ENCODE data around the gene FASN.

DNA sequence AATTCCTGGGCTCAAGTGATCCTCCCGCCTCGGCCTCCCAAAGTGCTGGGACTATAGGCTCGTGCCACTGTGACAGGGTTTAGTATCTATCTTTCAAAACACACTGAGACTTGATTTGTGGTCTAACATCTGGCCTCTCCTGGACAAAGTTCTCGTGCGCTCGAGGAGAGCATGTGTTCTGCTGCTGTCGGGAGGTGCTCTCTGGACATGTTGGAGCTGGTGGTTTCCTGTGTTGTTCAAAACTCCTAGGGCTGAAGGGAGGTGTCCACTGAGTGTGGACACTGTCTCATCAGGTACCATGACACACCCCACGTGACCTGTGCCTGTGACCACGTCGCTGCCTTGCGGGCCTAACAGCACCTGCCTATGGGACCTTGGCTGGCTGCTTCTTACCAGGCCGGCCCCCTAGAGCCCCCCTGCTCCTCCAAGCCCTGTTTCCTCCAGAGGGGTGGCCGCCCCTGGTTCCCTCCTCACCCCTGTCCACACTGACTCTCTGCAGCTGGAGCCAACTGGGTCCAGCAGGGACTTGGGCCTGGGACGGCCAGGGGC, 52.0 kb downstream of the FASN start:
- TF ChIP-seq EZH2phosphoT487 (IDR thresholded peaks at IDR 0.05; ENCODE audit: insufficient read depth, low read depth): no peak
- no peak for TF ChIP-seq EZH2 (IDR thresholded peaks at IDR 0.05; ENCODE audit: insufficient read depth, poor library complexity, severe bottlenecking)

Data from GM23248 (cell line).